NCI-H2171 treated with DMSO at 0.1 percent for 48 hours (cell line): ENCODE results near the gene SLC1A2.
"Not testable (repeated sequence)": the region's sequence is repeated elsewhere in the genome, so short reads cannot be mapped to it uniquely, and the experiment has no call there.

Experiments used
- DNase-seq: peaks from one replicate; lab custom pipeline; 2025; lab: John Stamatoyannopoulos, UW

The SLC1A2 gene

DNA sequence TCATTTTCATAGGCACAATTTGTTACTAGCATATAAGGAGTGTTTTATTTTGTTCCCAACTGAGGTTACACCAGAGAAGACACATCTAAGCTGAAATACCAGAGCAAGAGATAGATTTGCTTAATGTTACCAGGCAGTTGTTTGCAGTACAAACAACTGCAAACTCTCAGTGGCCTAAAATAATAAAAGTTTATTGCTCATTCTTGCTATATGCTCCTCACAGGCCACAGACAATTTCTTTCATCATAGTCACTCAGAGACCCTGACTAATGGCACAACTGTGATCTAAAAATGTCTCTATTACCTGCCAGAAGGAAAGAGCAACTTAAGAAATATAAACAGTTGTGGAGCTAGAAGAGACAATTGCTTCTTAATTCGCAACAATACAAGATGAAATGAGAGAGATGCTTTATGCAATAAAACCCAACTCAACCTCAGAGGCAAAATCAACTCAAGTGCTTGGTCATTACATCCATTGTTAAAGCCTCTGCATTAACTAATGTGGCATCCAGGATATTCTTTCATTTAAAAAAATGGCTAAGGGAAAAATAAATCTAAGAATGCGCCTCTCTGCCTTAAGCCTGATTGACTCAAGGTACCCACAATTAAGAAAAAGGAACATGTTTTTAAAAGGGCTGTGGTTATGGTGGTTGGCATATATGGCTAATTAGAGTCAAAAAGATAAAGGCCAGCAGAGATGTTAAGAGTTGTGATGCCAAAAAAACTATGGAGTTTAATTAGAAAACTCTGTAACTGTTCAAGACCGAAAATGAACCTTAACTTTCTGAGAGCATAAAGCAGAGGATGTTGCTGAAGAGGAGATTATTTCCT lies 176.7 kb downstream of the SLC1A2 start:
- DNase-seq: no peak

DNA sequence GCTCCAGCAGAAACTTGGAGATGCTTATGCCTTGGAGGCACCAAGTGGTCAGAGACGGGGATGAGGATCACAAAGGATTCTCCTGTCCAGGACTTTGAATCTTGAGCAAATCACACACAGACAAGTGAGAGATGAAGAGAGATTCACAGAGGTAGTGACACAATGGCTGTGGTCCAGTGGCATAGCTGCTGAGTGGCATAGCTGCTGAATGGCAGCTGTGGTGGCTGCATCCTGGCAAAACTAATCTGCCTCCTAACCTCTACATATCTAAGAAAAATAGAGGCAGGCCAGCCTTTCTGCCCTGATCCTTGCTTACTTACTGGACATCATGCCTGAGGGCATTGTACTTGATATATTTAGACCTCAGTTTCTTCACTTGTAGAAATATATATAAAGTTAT lies 177.8 kb downstream of the SLC1A2 start:
- DNase-seq: no peak

DNA sequence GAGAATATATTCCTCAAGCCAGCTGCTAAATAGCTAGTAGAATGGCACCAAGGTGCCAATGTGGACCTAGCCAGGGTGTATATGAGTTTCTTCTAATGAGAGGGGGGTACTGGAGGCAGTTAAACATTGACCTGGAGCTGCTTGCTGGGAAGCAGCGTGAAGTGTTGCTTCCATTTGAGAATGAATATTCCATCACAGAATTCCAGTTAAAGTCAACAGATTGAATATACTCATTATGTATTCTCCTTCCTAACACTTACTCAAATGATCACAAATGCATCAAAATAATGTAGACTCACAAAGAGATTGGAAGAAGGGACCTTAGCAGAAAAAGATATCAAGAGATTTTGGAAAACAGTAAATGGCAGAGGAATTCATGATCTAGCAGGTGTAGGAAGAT lies 178.3 kb downstream of the SLC1A2 start:
- DNase-seq: no peak

DNA sequence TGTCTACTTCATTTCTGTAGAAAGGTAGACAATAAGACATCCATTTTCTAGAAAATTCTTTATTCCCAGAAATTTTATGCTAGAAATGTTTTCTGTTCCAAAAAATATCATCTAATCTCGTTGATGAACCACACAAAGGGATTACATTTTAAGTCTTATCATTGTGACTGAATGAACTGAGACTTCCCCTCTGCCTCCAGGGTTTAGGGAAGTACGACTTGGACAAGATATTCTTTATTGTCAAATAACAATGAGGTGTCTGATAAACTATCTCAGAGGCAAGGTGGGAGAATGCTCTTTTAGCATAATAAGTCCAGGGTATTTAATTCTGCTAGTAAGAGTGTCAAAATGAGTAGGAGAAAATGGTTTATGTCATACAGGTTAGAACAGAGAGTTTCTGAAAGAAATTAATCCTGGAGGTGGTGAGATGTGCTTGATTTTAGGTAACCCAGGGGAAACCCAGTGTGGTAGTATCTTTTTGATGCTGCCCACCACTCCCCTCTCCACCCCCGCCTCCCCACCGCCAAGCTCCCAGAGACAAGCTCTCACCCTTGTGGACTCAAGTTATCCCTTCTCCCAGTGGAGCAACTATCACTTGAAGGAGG lies 179.8 kb downstream of the SLC1A2 start:
- DNase-seq: no peak

DNA sequence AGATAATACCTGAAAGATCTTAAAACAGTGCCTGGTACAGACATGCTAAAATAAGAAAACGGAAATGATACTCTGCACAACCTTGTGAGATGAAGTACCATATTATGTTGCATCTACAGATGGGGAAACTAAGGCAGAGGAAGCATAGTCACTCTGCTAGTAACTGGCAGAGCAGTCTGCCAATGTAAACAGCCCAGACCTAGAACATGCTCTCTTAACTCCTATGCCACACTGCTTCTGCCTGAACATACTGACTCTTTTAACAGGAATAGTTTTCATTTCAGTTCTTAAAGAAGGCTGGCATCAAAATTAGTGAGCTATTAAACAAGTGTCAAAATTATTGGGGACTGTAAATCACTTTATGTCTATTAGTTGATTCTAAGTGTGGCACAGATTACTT lies 180.5 kb downstream of the SLC1A2 start:
- no peak for DNase-seq

DNA sequence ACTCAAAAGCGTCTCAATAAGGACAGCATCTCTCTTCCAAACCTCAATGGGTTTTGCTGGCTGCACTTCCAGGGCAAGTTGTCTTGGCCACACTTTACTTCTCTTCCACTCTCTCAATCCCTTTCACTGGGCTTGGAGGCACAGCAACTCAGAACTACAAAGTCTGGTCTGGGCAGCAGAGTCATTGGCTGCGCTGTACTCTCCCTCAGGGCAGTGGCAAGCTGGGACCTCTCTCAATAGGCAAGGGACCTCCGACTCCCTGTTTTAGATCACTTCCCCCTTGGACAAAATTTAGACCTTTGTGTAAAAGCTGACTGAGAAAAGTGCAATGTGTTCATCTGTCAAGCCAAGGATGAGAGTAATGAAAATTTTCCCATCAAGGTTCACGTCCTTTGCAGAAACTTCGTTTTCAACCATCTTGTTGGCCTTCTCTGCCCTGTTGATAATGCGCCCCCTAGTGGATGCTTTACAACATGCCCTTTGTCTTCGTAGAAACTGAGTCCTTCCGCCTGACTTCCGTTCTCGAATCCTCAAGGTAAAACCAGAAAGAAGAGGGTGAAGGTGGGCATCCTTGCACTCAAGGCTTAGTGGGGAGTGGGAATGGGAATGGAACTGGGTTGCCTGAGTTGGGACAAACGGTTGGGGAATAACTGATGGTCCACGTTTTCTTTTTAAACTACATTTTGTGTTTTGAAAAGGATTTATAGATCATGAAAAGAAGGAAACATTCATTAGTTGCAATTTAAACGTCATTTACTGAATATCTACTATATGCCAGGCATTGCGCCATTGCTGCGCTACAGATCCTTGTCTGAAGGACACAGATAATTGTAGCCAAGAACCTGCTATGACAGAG lies 181.3 kb downstream of the SLC1A2 start:
- peak; percentile 50 for DNase-seq

DNA sequence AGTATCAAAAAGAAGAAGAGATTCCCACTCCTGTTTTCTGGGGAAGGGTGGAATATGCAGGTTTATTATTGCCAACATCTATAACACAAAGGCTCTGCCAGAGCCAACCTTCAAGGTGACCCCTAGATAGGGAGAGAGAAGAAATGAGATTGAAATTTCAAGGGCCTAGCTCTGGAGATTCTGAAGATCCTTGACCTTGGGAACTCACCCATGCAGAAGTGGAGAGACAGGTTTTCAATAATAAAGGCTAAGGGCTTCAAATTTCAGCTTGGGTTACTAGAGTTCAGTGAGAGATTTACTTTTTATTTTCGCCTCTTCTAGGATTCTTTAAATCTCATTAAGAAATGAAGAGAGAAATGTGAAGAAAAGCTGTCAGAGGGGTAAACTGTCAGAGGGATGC lies 182.0 kb downstream of the SLC1A2 start:
- no peak for DNase-seq

DNA sequence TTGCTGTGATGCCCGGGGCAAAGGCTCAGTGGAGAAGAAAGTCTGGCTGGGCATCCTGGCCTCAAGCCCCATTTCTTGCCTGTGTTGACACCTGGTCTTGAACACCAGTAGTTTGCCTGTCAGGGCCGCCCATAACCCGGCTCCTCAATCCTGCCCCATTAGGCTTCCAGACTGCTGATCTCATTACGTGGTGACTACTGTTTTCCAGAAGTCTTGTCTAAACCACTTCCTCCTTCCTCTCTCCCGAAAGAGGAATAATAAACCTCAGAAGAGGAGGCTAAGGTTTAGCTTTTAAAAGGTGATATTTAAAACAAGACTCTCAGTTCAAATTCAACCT lies 182.7 kb downstream of the SLC1A2 start:
- DNase-seq: no peak

DNA sequence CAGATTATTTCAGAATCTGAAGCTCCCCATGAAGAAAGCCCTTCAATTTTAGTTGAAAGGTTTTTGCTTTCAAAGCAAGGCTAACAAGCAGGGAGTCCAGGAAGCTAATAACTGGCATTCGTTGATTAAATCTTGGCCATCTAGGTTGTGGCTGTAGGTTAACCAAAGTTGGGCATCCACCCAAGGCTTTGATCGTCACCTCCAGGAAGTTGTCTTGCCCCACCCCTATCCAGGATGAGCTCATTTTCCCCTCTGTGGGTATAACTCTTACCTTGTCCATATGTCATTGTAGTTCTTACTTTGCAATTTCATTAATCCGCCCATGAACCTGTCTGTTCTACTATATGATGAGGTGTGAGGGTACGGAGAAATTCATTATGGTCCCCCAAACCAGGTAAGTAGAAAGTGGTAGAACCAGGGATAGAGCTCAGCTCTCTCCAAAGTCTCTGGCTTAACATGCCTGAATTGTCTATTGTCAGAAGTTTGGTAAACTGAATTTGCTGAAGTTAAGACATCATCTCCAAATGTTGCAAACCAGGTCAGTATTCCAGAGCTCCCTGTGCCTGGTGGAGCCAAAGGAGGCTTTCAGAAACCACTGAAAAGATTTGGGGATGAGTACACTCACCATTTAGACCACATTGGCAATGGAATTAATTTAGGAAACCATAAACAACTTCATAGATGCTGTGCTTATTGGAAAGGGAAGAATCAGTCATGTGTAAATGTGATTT lies 183.3 kb downstream of the SLC1A2 start:
- no peak for DNase-seq

DNA sequence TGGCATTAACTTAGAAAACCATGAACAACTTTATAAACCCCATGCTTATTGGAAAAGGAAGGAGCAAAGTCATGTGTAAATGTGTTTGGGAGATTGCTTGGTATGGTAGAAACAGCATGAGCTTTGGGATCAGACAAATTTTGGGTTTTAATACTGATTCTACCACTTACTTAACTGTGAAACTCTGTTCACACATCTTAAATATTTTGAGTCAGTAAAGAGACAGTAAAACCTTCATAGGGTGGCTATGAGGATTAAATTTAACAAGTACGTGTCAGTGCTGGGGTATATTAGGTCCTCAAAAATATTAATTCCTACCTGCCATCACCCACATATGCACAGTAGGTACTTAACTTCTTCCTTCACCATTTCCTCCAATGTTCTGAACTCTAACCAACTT lies 183.9 kb downstream of the SLC1A2 start:
- DNase-seq: no peak

DNA sequence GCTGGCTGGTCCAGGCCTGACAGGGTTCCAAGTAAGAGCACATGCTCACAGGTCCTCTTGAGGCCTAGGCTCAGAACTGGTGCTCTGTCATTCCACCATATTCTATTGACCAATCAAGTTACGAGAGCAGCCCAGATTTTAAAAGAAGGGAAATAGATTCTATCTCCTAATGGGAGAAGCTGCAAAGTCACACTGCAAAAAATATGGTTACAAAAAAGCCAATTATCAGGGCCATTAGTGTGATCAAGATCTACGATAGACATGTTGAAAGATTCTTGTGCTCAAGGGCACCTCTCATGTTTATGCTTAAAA lies 184.2 kb downstream of the SLC1A2 start:
- DNase-seq: no peak

DNA sequence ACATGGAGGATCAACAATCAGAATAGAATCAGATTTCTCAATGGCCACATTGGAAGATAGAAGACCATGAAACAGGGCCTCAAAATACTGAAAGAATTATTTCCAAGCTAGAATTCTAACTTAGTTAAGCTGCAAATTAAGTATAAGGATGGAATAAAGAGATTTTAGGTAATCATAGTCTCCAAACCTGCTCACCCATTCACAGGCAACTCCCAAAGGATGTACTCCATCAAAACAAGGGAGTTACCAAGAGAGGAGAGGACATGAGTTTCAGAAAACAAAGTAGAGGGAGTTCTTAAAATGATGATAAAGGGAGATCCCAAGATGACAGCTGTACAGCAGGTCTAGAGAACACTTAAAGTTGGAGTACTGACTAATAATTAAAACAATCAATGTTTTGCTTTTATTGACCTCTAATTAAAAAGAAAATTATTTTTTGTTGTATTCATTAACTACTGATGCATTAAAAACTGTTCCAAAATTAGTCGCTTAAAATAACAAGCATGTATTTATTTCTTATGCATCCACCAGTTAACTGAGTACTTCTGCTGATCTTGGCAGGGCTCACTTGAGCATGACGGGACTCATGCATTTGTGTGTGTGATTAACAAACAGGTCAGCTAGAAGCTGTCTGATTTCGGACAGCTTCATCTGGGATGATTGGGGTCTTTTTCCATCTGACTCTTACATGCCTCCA lies 184.8 kb downstream of the SLC1A2 start:
- no peak for DNase-seq

DNA sequence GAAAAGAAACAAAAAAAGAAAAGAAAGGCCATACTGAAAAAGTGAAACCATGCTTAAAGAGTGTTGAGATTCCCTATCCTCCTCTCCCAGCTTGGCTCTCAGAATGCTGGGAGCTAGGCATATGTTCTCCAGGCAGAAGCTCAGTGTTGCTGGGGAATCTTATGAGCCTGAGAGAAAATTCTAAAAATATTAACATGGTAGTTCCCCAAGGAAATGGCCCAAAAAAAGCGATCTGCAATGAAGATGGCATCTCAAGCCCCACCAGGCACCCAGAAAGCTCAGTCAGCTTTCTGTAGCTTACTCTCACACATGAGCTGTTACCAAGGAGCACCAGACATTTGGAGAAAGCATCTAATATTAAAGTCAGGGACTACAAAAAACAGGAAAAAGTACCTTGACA lies 185.8 kb downstream of the SLC1A2 start:
- DNase-seq: no peak

DNA sequence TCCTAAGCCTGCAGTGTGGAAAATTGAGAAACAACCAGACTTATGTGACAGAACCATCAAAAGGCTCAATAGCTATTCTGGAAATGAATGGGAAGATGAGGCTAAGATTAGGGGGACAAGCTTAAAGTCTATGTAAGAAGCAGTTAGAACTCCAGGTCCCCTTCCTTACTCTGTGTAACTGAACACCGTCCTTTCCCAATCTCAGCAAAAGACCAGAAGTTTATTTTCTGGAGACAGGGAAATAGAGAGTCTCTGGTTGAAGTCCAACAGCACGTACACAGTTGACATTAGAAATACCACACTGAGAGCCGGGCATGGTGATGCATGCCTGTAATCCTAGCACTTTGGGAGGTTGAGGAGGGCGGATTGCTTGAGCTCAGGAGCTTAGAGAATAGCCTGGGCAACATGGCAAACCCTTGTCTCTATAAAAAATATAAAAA lies 186.4 kb downstream of the SLC1A2 start:
- DNase-seq: no peak

DNA sequence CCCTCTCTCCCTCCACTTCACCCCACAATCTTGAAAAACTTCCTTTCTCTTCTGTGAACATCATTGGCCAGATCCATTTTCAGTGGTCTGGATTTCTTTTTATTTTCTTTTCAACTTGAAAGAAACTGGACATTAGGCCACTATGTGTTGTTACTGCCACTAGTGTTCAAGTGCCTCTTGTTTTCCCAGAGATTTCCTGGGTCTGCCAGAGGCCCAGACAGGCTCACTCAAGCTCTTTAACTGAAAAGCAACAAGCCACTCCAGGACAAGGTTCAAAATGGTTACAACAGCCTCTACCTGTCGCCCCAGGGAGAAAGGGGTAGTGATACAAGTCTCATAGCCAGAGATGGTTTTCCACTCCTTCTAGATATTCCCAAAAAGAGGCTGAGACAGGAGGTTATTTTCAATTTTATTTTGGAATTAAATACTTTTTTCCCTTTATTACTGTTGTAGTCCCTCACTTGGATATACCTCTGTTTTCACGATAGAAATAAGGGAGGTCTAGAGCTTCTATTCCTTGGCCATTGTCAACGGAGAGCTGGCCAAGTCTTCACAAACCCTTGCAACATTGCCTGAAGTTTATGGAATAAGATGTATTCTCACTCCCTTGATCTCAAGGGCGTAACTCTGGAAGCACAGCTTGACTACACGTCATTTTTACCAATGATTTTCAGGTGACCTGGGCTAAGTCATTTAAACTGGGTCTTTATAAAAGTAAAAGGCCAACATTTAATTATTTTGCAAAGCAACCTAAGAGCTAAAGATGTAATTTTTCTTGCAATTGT lies 188.1 kb downstream of the SLC1A2 start:
- no peak for DNase-seq

DNA sequence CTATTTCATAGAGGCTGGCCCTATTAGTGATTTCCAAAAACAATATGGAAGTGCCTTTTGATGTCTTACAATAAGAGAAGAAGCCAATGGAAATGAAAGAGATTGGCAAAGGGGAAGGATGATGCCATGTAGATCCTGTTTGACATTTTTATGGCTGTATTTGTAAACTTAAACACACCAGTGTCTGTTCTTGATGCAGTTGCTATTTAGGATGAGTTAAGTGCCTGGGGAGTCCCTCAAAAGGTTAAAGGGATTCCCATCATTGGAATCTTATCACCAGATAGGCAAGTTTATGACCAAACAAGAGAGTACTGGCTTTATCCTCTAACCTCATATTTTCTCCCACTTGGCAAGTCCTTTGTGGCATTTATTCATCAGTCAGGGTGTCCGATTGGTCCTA lies 189.0 kb downstream of the SLC1A2 start:
- no peak for DNase-seq

DNA sequence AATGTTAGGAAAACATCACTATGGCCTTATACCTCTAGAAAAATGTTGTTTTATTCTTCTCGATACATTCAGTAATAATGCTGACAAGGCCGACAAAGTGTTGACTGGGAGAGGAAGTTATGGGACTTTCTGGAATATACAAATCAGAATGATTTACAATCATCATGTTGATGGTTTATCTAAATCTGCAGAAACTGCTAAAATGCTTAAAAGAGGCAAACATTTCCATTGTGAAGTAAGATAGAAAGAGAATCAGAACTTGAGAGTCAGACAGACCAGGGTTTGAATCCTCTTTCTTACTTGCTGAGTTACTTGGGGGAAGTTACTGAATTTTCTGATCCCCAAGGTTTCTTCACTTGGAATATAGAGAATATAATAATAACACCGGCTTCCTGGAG lies 191.0 kb downstream of the SLC1A2 start:
- DNase-seq: no peak

DNA sequence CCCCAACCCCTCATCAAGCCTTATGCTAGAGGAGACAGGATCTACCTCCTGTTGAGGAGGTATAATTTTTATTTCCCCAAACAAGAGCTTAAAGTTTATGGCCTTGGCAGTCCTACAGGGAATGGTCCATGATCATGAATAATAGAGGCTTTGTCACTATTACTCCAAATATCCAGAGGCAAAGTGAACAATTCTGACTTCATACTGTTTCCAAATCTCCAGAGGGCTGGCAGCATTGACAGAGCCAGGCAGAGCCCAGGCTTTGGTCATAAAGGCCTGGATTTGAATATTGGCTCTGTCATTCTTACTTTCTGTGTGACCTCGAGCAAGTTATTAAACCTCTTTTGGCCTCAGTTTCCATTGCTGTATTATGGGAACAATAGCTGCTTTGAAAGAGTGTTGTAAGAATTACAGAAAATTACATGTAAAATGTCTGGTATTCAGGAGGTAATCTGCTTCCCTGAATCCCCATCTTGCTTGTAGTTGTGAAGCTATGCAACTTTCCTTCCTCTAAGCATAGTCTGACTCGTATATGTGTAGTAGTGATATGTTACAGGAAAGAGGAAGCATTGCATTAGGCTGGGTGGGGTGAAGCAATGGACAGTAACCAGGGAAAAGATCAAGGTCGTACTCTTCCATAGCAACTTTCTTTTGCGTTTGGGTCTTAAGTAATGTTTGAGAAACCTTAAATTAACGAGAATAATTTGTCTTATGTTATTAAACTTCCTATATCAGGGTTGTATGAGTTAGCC lies 191.6 kb downstream of the SLC1A2 start:
- no peak for DNase-seq

DNA sequence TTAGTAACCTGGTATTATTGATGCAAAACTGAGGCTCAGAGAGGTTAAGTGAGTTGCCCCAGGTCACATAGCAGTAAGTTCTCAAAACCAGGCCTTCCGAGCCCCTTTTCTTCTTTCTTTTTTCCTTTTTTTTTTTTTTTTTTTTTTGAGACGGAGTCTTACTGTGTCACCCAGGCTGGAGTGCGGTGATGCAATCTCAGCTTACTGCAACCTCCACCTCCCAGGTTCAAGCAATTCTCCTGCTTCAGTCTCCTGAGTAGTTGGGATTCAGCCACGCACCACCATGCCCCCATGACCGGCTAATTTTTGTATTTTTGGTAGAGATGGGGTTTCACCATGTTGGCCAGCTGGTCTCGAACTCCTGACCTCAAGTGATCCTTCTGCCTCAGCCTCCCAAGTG lies 192.6 kb downstream of the SLC1A2 start:
- DNase-seq: not testable (repeated sequence)

DNA sequence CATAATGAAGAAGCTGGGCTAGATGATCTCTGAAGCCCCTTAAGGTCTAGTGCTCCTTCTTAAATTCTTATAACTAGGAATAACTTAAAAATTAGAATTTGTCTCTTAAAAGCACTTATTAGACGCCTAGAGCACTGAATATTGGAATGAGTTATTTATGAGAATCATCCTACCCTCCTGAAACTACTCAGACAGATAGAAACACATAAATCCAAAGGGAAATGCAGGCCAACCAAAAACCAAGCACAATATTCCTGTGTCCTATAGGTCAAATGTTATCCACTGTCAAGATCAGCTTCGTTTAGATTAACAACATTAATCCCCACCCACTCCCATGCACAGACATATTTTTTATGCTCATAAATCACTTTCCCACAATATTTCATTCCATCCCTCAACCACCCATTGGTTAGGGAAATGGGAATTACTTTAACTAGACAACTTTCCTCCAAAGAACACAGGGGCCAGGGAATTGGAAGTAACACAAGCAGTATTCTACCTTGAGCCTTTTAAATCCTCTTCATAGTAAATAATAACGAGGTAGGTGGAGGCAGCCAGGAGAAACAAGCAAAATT lies 193.3 kb downstream of the SLC1A2 start:
- DNase-seq: no peak
